Umbilical cord (tissue), 2 donors: ENCODE measurements around the gene CYP2S1. TPM values are rescaled to one million over a fixed set of nuclear protein-coding genes. Genes with fewer than 3 reads are reported as not detected.
"Not testable (repeated sequence)": the region's sequence is repeated elsewhere in the genome, so short reads cannot be mapped to it uniquely, and the experiment has no call there.

Experiments used
- DNase-seq: peaks from one replicate; pipeline ENCODE4 v3.0.0-alpha.2; 2015; ENCODE audit warnings: low spot score
- total RNA-seq: library from RNA; depleted of rRNA; stranded (reverse); fragments of >200 nt; gene quantifications from one replicate; pipeline ENCODE4 v1.2.3, GENCODE V29; 2014; ENCODE audit warnings: low replicate concordance; ENCODE audit not compliant: insufficient read depth

Gene CYP2S1
- total RNA-seq, 1 donor from 2014 or later: 1.2 TPM

DNA sequence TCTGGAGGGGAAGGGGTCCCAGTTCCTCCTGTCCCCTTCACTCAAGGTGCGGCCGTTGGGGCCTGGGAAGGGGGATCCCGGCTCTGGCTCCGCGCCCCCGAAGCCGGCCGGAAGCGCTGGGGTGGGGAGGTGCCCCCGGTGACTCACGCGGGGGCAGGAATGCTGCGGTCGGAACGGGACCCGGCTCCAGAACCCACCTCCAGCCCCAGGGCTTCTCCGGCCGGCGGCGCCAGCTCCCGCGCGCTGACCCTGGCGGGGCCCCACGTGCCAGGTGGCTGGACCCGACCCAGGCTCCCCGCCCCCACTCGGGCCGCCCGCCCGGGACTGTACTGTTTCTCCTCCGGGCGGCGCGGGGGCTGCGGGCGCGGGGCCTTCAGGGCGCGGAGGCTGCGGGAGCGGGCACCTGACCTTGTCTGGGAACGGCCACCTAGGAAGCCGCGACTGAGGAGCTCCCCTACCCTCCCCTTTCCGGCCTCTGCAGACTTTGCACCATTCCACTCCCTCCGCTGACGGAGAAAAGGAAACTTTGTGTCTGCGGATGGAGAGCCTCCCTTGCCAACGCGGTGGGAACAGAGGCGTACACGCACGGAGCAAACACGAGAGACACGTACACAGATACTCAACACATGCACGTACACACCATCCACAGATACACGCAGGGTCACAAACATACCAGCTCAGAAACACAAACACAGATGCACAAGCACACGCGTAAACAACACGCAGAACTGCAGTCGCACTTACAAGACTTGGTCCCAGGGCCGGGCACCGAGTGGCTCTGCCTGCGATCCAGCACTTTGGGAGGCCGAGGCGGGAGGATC is 33.2 kb downstream of the CYP2S1 start:
- DNase-seq: peak; percentile 66

DNA sequence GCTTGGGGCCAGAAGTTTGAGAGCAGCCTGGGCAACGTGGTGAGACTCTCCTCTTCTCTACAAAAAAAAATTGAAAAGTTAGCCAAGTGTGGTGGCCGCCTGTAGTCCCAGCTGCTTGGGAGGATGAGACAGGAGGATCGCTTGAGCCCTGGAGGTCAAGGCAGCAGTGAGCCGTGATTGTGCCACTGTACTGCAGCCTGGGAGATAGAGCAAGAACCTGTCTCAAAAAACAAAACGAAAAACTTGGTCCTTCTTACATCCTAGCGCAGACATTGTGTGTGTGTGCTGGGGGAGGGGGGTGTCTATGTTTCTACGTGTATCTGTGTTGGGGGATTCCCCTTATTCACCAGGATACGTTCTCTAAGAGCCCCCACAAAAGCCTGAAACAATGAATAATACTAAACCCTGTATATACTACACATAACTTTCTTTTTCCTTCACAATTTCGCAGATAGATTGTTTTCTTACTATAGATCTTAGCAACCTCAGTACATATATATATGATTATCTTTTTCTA is 33.9 kb downstream of the CYP2S1 start:
- DNase-seq: no peak

DNA sequence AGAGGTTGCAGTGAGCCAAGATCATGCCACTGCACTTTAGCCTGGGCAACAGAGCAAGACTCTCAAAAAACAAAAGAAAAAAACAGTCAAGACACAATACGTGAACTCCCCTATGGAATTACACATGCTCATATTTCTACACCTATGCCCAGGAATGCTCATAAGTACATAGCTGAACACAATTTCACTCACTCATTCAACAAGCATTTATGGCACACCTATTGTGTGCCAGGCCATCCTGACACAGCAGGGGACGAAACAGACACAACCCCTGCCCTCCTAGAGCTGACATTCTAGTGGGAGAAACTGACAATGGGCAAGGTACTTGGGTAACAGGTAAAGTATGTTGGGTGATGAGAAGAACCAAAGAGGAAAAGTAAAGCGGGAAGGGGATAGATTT is 35.5 kb downstream of the CYP2S1 start:
- DNase-seq: no peak

GRCh38 chr19:41229338-41229737 is 36.3 kb downstream of the CYP2S1 start:
- not testable (repeated sequence) for DNase-seq

DNA sequence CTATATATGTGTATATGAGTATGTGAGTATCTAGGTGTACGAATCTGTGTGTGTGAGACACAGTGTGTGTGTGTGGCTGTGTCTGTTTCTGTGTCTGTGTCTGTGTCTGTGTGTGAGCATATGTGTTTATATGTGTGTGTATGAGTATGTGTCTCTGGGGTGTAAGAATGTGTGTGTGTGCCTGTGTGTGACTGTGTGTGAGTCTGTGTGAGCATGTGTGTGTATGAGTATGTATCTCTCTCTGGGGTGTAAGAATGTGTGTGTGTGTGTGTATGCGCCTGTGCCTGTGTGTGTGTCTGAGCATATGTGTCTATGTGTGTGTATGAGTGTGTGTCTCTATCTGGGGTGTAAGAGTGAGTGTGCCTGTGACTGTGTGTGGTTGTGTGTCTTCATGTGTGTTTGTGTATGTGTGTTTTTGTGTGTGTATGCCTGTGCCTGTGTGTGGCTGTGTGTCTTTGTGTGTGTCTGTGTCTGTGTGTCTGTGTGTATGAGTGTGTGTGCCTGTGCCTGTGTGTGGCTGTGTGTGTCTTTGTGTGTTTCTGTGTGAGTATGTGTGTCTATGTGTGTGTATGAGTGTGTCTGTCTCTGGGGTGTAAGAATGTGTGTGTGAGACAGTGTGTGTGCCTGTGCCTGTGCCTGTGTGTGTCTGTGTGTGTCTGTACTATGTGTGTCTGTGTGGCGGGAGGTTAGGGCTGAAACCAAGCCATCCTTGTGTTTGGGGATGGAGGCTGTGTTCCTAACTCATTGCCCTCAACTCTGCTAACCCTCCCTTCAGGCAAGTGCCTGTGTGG is 37.2 kb downstream of the CYP2S1 start:
- DNase-seq: no peak

- DNase-seq: no peak
Measured at GRCh38 chr19:41232686-41233085, 39.7 kb downstream of the CYP2S1 start.

- peak; percentile 38 for DNase-seq
Measured at GRCh38 chr19:41233748-41234240, 40.8 kb downstream of the CYP2S1 start.

DNA sequence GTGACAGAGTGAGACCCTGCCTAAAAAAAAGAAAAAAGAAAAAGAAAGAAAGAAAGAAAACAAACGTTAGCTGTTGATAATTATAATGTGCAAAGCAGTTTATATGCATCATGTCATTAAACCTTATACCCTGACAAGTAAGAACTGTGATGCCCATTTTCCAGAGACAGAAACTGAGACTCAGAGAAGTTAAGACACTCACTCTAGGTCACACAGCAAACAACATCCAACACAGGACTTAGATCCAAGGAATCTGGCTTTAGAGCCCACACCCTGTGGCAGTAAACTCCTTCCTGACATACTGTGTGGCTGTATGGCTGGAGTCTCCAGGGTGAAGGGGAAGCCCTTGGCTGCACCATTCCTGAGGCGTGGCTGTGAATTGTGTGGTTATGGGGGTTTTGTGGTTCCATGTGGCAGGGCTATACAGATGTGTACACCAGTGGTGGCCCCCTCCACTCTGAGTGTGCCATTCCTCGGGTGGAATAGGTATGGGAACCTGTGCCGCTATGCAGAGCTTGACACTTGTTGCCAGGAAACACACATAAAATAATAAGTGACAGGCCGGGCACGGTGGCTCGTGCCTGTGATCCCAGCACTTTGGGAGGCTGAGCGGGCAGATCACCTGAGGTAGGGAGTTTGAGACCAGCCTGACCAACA is 41.6 kb downstream of the CYP2S1 start:
- no peak for DNase-seq

DNA sequence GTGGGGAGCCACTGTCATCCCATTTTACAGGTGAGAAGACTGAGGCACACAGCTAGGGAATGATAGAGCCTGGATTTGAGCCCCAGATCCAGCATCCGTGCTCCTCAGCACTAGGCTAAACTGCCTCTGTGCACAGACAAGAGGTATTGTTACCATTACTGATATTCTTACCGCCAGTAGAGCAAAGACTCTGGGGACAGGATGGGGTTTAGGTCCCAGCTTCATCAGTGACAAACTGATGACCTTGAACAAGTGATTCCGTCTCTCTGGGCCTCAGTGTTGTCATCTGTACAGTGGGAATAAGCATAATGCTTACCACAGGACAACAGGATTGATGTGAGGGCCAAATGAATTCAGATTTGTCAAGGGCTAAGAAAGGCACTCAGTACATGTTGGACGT is 42.5 kb downstream of the CYP2S1 start:
- no peak for DNase-seq

- DNase-seq: no peak
Measured at GRCh38 chr19:41238244-41238643, 45.2 kb downstream of the CYP2S1 start.

GRCh38 chr19:41239363-41239762 is 46.3 kb downstream of the CYP2S1 start:
- DNase-seq: no peak

GRCh38 chr19:41239961-41240574 is 47.0 kb downstream of the CYP2S1 start:
- DNase-seq: no peak

DNA sequence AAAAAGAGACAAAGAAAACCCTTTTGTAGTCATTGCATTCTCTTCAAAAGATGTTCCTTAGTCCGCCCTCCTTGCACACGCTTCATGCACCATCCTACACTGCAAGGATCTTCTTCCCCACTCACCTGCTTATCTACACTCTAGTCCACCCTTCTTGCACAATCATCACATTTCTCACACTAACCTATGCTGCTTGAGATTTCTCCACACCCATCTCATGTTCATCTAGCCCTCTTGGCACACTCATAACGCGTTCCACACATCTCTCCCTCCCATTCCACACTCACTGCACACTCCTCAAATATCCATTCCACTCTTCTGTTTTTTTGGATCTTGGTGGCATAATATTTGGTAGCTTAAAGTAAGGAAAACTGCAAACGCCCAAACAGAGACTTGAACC is 48.8 kb downstream of the CYP2S1 start:
- no peak for DNase-seq

- DNase-seq: no peak
Measured at GRCh38 chr19:41244117-41244516, 51.1 kb downstream of the CYP2S1 start.

GRCh38 chr19:41245843-41246242 is 52.8 kb downstream of the CYP2S1 start:
- no peak for DNase-seq

GRCh38 chr19:41248895-41249294 is 55.9 kb downstream of the CYP2S1 start:
- DNase-seq: no peak

- DNase-seq: no peak
Measured at GRCh38 chr19:41249707-41250423, 56.8 kb downstream of the CYP2S1 start.

DNA sequence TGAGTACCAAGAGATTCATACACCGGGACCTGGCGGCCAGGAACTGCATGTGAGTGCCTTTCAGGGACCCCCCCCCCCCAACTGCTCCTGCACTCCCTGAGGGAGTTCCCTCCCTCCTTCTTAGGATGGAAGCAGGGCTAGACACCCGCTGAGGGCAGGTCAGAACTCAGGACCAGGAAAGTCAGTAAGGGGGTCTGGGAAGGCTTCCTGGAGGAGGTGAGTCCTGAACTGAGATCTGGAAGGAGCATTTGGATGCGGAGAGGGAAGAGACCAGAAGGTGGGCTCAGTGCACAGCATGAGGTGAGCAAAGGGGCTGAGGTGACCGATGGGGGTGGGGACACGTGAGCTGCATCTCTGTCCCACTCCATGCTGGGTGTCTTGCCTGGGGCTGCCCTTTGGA is 60.6 kb downstream of the CYP2S1 start:
- no peak for DNase-seq

DNA sequence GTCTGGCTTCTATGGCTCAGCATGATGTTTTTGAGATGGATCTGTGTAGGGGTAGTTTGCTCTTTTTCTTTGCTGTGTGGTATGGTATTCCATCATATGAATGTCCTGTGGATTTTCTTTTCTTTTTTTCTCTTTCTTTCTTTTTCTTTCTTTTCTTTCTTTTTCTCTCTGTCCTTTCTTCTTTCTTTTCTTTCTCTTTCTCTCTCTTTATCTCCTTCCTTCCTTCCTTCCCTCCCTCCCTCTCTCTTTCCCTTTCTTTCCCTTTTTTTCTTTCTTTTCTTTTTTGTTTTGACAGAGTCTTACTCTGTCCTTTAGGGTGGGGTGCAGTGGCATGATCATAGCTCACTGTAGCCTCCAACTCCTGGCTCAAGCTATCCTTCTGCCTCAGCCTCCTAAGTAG is 62.2 kb downstream of the CYP2S1 start:
- DNase-seq: no peak
